ACC112 (cell line): ENCODE measurements around the gene TUBA8.
"Not testable (repeated sequence)": the region's sequence is repeated elsewhere in the genome, so short reads cannot be mapped to it uniquely, and the experiment has no call there.

Experiments
- H2AFZ ChIP-seq: fragments of 200-600 bp; sonication (generic); one replicate; pipeline ENCODE4 v1.6.0; 2017; ENCODE audit warnings: antibody characterized with exemption, low read length; ENCODE audit not compliant: unreplicated experiment
- H3K27ac ChIP-seq: fragments of 200-600 bp; sonication (generic); 2 replicates; pipeline ENCODE4 v1.5.1; 2014; ENCODE audit warnings: low read depth, mild to moderate bottlenecking, antibody characterized with exemption, low read length, moderate library complexity
- H3K27me3 ChIP-seq: fragments of 200-600 bp; sonication (generic); 2 replicates; pipeline ENCODE4 v1.6.1; 2014; ENCODE audit warnings: mild to moderate bottlenecking, antibody characterized with exemption, low read length, moderate library complexity, mixed read lengths; ENCODE audit not compliant: insufficient read depth
- H3K36me3 ChIP-seq: fragments of 200-600 bp; sonication (generic); 2 replicates; pipeline ENCODE4 v1.6.1; 2016; ENCODE audit warnings: mild to moderate bottlenecking, antibody characterized with exemption, low read length, moderate library complexity, mixed read lengths; ENCODE audit not compliant: insufficient read depth
- H3K4me1 ChIP-seq: fragments of 200-600 bp; sonication (generic); one replicate; pipeline ENCODE4 v1.6.1; 2016; ENCODE audit warnings: low read length, mixed read lengths; ENCODE audit not compliant: insufficient read depth, unreplicated experiment, control insufficient read depth
- H3K4me3 ChIP-seq: fragments of 200-600 bp; sonication (generic); 2 replicates; pipeline ENCODE4 v1.5.1; 2014; ENCODE audit warnings: mild to moderate bottlenecking, low read depth, low read length
- H3K79me2 ChIP-seq: fragments of 200-600 bp; sonication (generic); one replicate; pipeline ENCODE4 v1.6.0; 2016; ENCODE audit warnings: low read length; ENCODE audit not compliant: control insufficient read depth, unreplicated experiment, insufficient read depth

The TUBA8 gene

GRCh38 chr22:18110194-18110953 is at the start of gene TUBA8:
TUBA8 (plus strand) TSS chr22:18110809; CDS start chr22:18110866, 57 bp downstream.
- H3K4me1 ChIP-seq = peaks cover 3% of the 10 kb centered on the region
- no peaks in the 10 kb centered on the region for H3K36me3 ChIP-seq
- H3K27ac ChIP-seq = no peak within 1 kb of the TSS
- no peaks in the 10 kb centered on the region for H3K79me2 ChIP-seq
- peak within 1 kb of the TSS; percentile 69 for H3K4me3 ChIP-seq
- no peak within 1 kb of the TSS for H2AFZ ChIP-seq
- H3K27me3 ChIP-seq = peaks cover 5% of the 10 kb centered on the region; the same call in 1 of the 2 replicates

GRCh38 chr22:18062421-18062820 is 48.2 kb upstream of the TUBA8 start:
- no peaks in the 10 kb centered on the region for H3K79me2 ChIP-seq
- no peak overlapping the region for H2AFZ ChIP-seq
- H3K27ac ChIP-seq = no peak overlapping the region
- H3K4me3 ChIP-seq = no peak overlapping the region
- H3K4me1 ChIP-seq = peaks cover 19% of the 10 kb centered on the region
- no peaks in the 10 kb centered on the region for H3K36me3 ChIP-seq
- no peaks in the 10 kb centered on the region for H3K27me3 ChIP-seq

GRCh38 chr22:18063306-18063705 is 47.3 kb upstream of the TUBA8 start:
- Histone ChIP-seq H3K4me3 (no peak overlapping the region), H3K4me1 (peaks cover 18% of the 10 kb centered on the region), H3K27ac (no peak overlapping the region)

GRCh38 chr22:18063715-18064114 is 46.9 kb upstream of the TUBA8 start:
- H3K36me3 ChIP-seq, H3K27me3 ChIP-seq, H2AFZ ChIP-seq, H3K27ac ChIP-seq, H3K4me3 ChIP-seq, H3K79me2 ChIP-seq: not testable (repeated sequence)
- peaks cover 18% of the 10 kb centered on the region for H3K4me1 ChIP-seq

More at GRCh38 chr22:18063306-18063705, 47.3 kb upstream of the TUBA8 start:
- no peaks in the 10 kb centered on the region for H3K79me2 ChIP-seq
- no peaks in the 10 kb centered on the region for H3K27me3 ChIP-seq
- no peaks in the 10 kb centered on the region for H3K36me3 ChIP-seq
- no peak overlapping the region for H2AFZ ChIP-seq

- Histone ChIP-seq H3K79me2 (no peaks in the 10 kb centered on the region), H2AFZ (no peak overlapping the region)
Measured at GRCh38 chr22:18064636-18065035, 46.0 kb upstream of the TUBA8 start.

GRCh38 chr22:18065256-18065655 is 45.4 kb upstream of the TUBA8 start:
- Histone ChIP-seq H3K4me1 (peaks cover 18% of the 10 kb centered on the region), H3K27ac (no peak overlapping the region), H3K4me3 (no peak overlapping the region), H3K36me3 (no peaks in the 10 kb centered on the region), H2AFZ (no peak overlapping the region), H3K79me2 (no peaks in the 10 kb centered on the region), H3K27me3 (no peaks in the 10 kb centered on the region)

More at GRCh38 chr22:18064636-18065035, 46.0 kb upstream of the TUBA8 start:
- H3K4me1 ChIP-seq = peaks cover 18% of the 10 kb centered on the region
- H3K27ac ChIP-seq = no peak overlapping the region
- no peak overlapping the region for H3K4me3 ChIP-seq
- H3K36me3 ChIP-seq = no peaks in the 10 kb centered on the region
- H3K27me3 ChIP-seq = no peaks in the 10 kb centered on the region

GRCh38 chr22:18066181-18066859 is 44.3 kb upstream of the TUBA8 start:
- Histone ChIP-seq H3K79me2 (no peaks in the 10 kb centered on the region), H3K4me1 (peaks cover 10% of the 10 kb centered on the region), H3K27me3 (no peaks in the 10 kb centered on the region), H3K27ac (no peak overlapping the region), H2AFZ (no peak overlapping the region), H3K36me3 (no peaks in the 10 kb centered on the region), H3K4me3 (no peak overlapping the region)

GRCh38 chr22:18067121-18067520 is 43.5 kb upstream of the TUBA8 start:
- no peak overlapping the region for H3K27ac ChIP-seq
- no peaks in the 10 kb centered on the region for H3K79me2 ChIP-seq
- peaks cover 6% of the 10 kb centered on the region for H3K4me1 ChIP-seq
- H3K27me3 ChIP-seq = no peaks in the 10 kb centered on the region
- H3K4me3 ChIP-seq = no peak overlapping the region
- no peak overlapping the region for H2AFZ ChIP-seq
- no peaks in the 10 kb centered on the region for H3K36me3 ChIP-seq

- H3K4me3 ChIP-seq = no peak overlapping the region
- no peaks in the 10 kb centered on the region for H3K27me3 ChIP-seq
- H2AFZ ChIP-seq = no peak overlapping the region
- no peak overlapping the region for H3K27ac ChIP-seq
- H3K4me1 ChIP-seq = peaks cover 6% of the 10 kb centered on the region
- H3K36me3 ChIP-seq = no peaks in the 10 kb centered on the region
- H3K79me2 ChIP-seq = no peaks in the 10 kb centered on the region
Measured at GRCh38 chr22:18067548-18068341, 42.9 kb upstream of the TUBA8 start.

- peaks cover 6% of the 10 kb centered on the region for H3K4me1 ChIP-seq
- no peak overlapping the region for H2AFZ ChIP-seq
- no peaks in the 10 kb centered on the region for H3K27me3 ChIP-seq
- no peaks in the 10 kb centered on the region for H3K36me3 ChIP-seq
- no peaks in the 10 kb centered on the region for H3K79me2 ChIP-seq
- no peak overlapping the region for H3K4me3 ChIP-seq
- no peak overlapping the region for H3K27ac ChIP-seq
Measured at GRCh38 chr22:18068381-18068988, 42.1 kb upstream of the TUBA8 start.
